Thyroid gland (tissue), 4 donors: ENCODE data around the gene THSD7B.

ENCODE experiments used
- CTCF ChIP-seq, 6 experiments: fragments of 200-600 bp in 3 of 6; fragments of 450-650 bp in 3 of 6; sonication (generic) in 3 of 6; IDR thresholded peaks; one replicate each; pipeline ENCODE4 v1.5.1; 2016 to 2019; ENCODE audit warnings: antibody characterized with exemption in 6 of 6, mild to moderate bottlenecking in 2 of 6, inconsistent platforms in 1 of 6, moderate library complexity in 1 of 6
- POLR2A ChIP-seq, 2 donors: fragments of 450-650 bp; IDR thresholded peaks; one replicate each; pipeline ENCODE4 v1.6.1; 2017; ENCODE audit warnings: antibody characterized with exemption in 2 of 2, mild to moderate bottlenecking in 2 of 2, moderate library complexity in 1 of 2

GRCh38 chr2:137500599-137500998 lies 735.3 kb downstream of the THSD7B start:
- TF ChIP-seq POLR2A (IDR thresholded peaks at IDR 0.05) (no peak), CTCF (IDR thresholded peaks at IDR 0.05) (no peak)
